HEK293T (cell line): ENCODE results near the gene PLCL2.

Source experiments
- BHLHE40 ChIP-seq: fragments of 450-650 bp; IDR thresholded peaks from 2 replicates; pipeline ENCODE4 v1.6.1; 2016; ENCODE audit warnings: mild to moderate bottlenecking, moderate library complexity, borderline replicate concordance
- ELF4 ChIP-seq: fragments of 450-650 bp; IDR thresholded peaks from 2 replicates; pipeline ENCODE4 v1.6.1; 2017; ENCODE audit warnings: antibody characterized with exemption
- FOXK2 ChIP-seq: fragments of 450-650 bp; IDR thresholded peaks from 2 replicates; pipeline ENCODE4 v1.6.1; 2016; ENCODE audit warnings: mild to moderate bottlenecking
- NFRKB ChIP-seq: fragments of 450-650 bp; IDR thresholded peaks from 2 replicates; pipeline ENCODE4 v1.6.1; 2016; ENCODE audit warnings: mild to moderate bottlenecking, moderate library complexity
- TARDBP ChIP-seq: fragments of 450-650 bp; IDR thresholded peaks from 2 replicates; pipeline ENCODE4 v1.6.1; 2016
- ZNF384 ChIP-seq: fragments of 450-650 bp; IDR thresholded peaks from 2 replicates; pipeline ENCODE4 v1.6.1; 2016

GRCh38 chr3:17133632-17134545 is 249.1 kb downstream of the PLCL2 start:
- TF ChIP-seq ZNF384 (no peak), TARDBP (no peak), ELF4 (no peak), FOXK2 (no peak), BHLHE40 (no peak), NFRKB (no peak)
